Adrenal gland (tissue), 5 donors: ENCODE measurements around the gene HMHB1.

Experiments used
- CTCF ChIP-seq, 6 experiments: fragments of 450-650 bp in 4 of 6; fragments of 200-600 bp in 2 of 6; sonication (generic) in 1 of 6; IDR thresholded peaks; 1 replicate in 5 of 6; 2 replicates in 1 of 6; pipeline versions ENCODE4 v1.5.1 to v1.8.0; 2016 to 2021; ENCODE audit warnings: antibody characterized with exemption in 6 of 6, mild to moderate bottlenecking in 2 of 6, moderate library complexity in 1 of 6
- POLR2A ChIP-seq, 2 donors: fragments of 450-650 bp; IDR thresholded peaks; one replicate each; pipeline ENCODE4 v1.6.1; 2017; ENCODE audit warnings: antibody characterized with exemption in 2 of 2, mild to moderate bottlenecking in 2 of 2, moderate library complexity in 1 of 2
- donor health status: DM: no; HTN: no; CAD: no.

- TF ChIP-seq POLR2A (IDR thresholded peaks at IDR 0.05) (no peak), CTCF (IDR thresholded peaks at IDR 0.05) (no peak)
These were observed 29.5 kb downstream of the HMHB1 start for GRCh38 chr5:143841446-143841845.
